Esophagus muscularis mucosa (tissue), 4 donors: ENCODE results near the gene SLC14A1. TPM values are rescaled to one million over a fixed set of nuclear protein-coding genes. Genes with fewer than 3 reads are reported as not detected.

Experiments
- DNase-seq: peaks from one replicate; pipeline ENCODE4 v3.0.0-alpha.2; 2017; ENCODE audit errors: extremely low spot score
- H3K27ac ChIP-seq, 4 donors: fragments of 200-600 bp; sonication (generic); replicated peaks in 1 of 4; 1 replicate in 3 of 4; 2 replicates in 1 of 4; pipeline ENCODE4 v1.5.1; 2016 to 2019; ENCODE audit warnings: mild to moderate bottlenecking in 1 of 4
- H3K27me3 ChIP-seq, 4 donors: fragments of 200-600 bp; sonication (generic); one replicate each; pipeline versions ENCODE4 v1.5.1 to v1.6.0; 2016 to 2019
- H3K36me3 ChIP-seq, 4 donors: fragments of 200-600 bp; sonication (generic); one replicate each; pipeline ENCODE4 v1.5.1; 2016 to 2019
- H3K4me1 ChIP-seq, 4 donors: fragments of 200-600 bp; sonication (generic); one replicate each; pipeline ENCODE4 v1.5.1; 2016 to 2019
- H3K4me3 ChIP-seq, 4 donors: fragments of 200-600 bp; sonication (generic); 1 replicate in 2 of 4; 2 replicates in 2 of 4; pipeline ENCODE4 v1.5.1; 2016 to 2019; ENCODE audit warnings: mild to moderate bottlenecking in 4 of 4, moderate library complexity in 1 of 4
- H3K9me3 ChIP-seq, 4 donors: fragments of 200-600 bp; sonication (generic); 1 replicate in 3 of 4; 2 replicates in 1 of 4; pipeline ENCODE4 v1.5.1; 2016 to 2019
- CTCF ChIP-seq, 3 experiments: fragments of 200-600 bp in 2 of 3; fragments of 450-650 bp in 1 of 3; sonication (generic) in 2 of 3; IDR thresholded peaks; one replicate each; pipeline ENCODE4 v1.5.1; 2017 to 2019; ENCODE audit warnings: antibody characterized with exemption in 3 of 3, mild to moderate bottlenecking in 2 of 3, moderate library complexity in 1 of 3
- EP300 ChIP-seq: sonication (generic); formaldehyde crosslinking; IDR thresholded peaks from one replicate; pipeline ENCODE4 v1.6.1; 2017; ENCODE audit warnings: antibody characterized with exemption
- POLR2A ChIP-seq: fragments of 450-650 bp; IDR thresholded peaks from one replicate; pipeline ENCODE4 v1.6.1; 2017; ENCODE audit warnings: antibody characterized with exemption, moderate library complexity, mild to moderate bottlenecking, low read depth
- POLR2AphosphoS5 ChIP-seq, 2 donors: sonication (generic); formaldehyde crosslinking; IDR thresholded peaks; one replicate each; pipeline ENCODE4 v1.6.1; 2017; ENCODE audit warnings: antibody characterized with exemption in 2 of 2
- WGBS: methylation state at CpG from one replicate; pipeline ENCODE4 v1.1.5; 2018; 5-methylcytosine and 5-hydroxymethylcytosine counted together
- intact Hi-C: fragments of 100-400 bp; cut with DNase I; formaldehyde crosslinking; loops from one replicate; pipeline ENCODE4 v1.15.1; 2023
- total RNA-seq, 4 donors: library from RNA; depleted of rRNA; stranded (reverse); fragments of >200 nt; gene quantifications; one replicate each; pipeline versions ENCODE4 v1.1.0 to v1.2.1, GENCODE V29; 2016

The SLC14A1 gene
- total RNA-seq, 4 donors from 2014 or later: 0.42 to 4.8 (median 1.5) TPM

- Histone ChIP-seq H3K9me3 (no peaks in the 10 kb centered on the region), H3K36me3 (no peaks in the 10 kb centered on the region), H3K27me3 (peaks cover 0 to 17% (median 0%) of the 10 kb centered on the region in 4 donors), H3K4me1 (peaks cover 6 to 13% (median 8%) of the 10 kb centered on the region in 4 donors), H3K27ac (peak overlapping the region; percentile 68 to 78 (median 73)), H3K4me3 (peak overlapping the region; percentile 63 to 78 (median 68))
- no peak for TF ChIP-seq POLR2A
- no peak for TF ChIP-seq EP300
- TF ChIP-seq CTCF (IDR thresholded peaks at IDR 0.05): no peak
- TF ChIP-seq POLR2AphosphoS5 (IDR thresholded peaks at IDR 0.05): no peak
- WGBS: 36% methylated on average over 8 of the region's 8 CpGs
- intact Hi-C loops: no loop called here
- DNase-seq: no peak
Measured at GRCh38 chr18:45775743-45776142, 51.8 kb downstream of the SLC14A1 start.

- intact Hi-C loops: no loop called here
- H3K36me3 ChIP-seq: no peaks in the 10 kb centered on the region
- no peaks in the 10 kb centered on the region for H3K9me3 ChIP-seq
- no peak overlapping the region for H3K4me3 ChIP-seq
- TF ChIP-seq POLR2AphosphoS5 (IDR thresholded peaks at IDR 0.05) (no peak), EP300 (no peak), CTCF (IDR thresholded peaks at IDR 0.05) (no peak), POLR2A (no peak)
- peaks cover 0 to 11% (median 0%) of the 10 kb centered on the region in 4 donors for H3K27me3 ChIP-seq
- no peak for DNase-seq
- 72% methylated on average over 1 of the region's 1 CpG for WGBS
- H3K27ac ChIP-seq: no peak overlapping the region
- peaks cover 6 to 13% (median 8%) of the 10 kb centered on the region in 4 donors for H3K4me1 ChIP-seq
Measured at GRCh38 chr18:45777393-45777792, 53.4 kb downstream of the SLC14A1 start.

- Histone ChIP-seq H3K9me3 (no peaks in the 10 kb centered on the region), H3K27me3 (no peaks in the 10 kb centered on the region), H3K27ac (no peak overlapping the region), H3K36me3 (no peaks in the 10 kb centered on the region), H3K4me3 (no peak overlapping the region), H3K4me1 (peaks cover 8 to 16% (median 10%) of the 10 kb centered on the region in 4 donors)
- WGBS: 37% methylated on average over 2 of the region's 2 CpGs
- no peak for TF ChIP-seq EP300
- intact Hi-C loops: no loop called here
- no peak for DNase-seq
Measured at GRCh38 chr18:45780568-45780967, 56.6 kb downstream of the SLC14A1 start.

- intact Hi-C loops: no loop called here
- no peak overlapping the region for H3K27ac ChIP-seq
- WGBS: 80% methylated on average over 1 of the region's 1 CpG
- H3K9me3 ChIP-seq: no peaks in the 10 kb centered on the region
- peaks cover 4 to 10% (median 5%) of the 10 kb centered on the region in 4 donors for H3K4me1 ChIP-seq
- H3K4me3 ChIP-seq: no peak overlapping the region
- no peak for TF ChIP-seq CTCF (IDR thresholded peaks at IDR 0.05)
- TF ChIP-seq EP300: no peak
- no peak for TF ChIP-seq POLR2A
- no peak for TF ChIP-seq POLR2AphosphoS5 (IDR thresholded peaks at IDR 0.05)
- H3K36me3 ChIP-seq: no peaks in the 10 kb centered on the region
- no peaks in the 10 kb centered on the region for H3K27me3 ChIP-seq
- DNase-seq: no peak
Measured at GRCh38 chr18:45782662-45783061, 58.7 kb downstream of the SLC14A1 start.

- intact Hi-C loops: no loop called here
- 64% methylated on average over 9 of the region's 9 CpGs for WGBS
Measured at GRCh38 chr18:45783097-45784075, 59.4 kb downstream of the SLC14A1 start.

More at GRCh38 chr18:45783097-45784075, 59.4 kb downstream of the SLC14A1 start:
- Histone ChIP-seq H3K36me3 (no peaks in the 10 kb centered on the region), H3K4me1 (peaks cover 4 to 10% (median 5%) of the 10 kb centered on the region in 4 donors), H3K27me3 (no peaks in the 10 kb centered on the region), H3K4me3 (no peak overlapping the region), H3K27ac (no peak overlapping the region), H3K9me3 (no peaks in the 10 kb centered on the region)
- peak; percentile 24 for DNase-seq
- TF ChIP-seq CTCF (IDR thresholded peaks at IDR 0.05): no peak
- TF ChIP-seq EP300: no peak
- TF ChIP-seq POLR2A: no peak
- TF ChIP-seq POLR2AphosphoS5 (IDR thresholded peaks at IDR 0.05): no peak
